Suprapubic skin (tissue), 4 donors: ENCODE data around the gene LRRC7. TPM values are rescaled to one million over a fixed set of nuclear protein-coding genes. Genes with fewer than 3 reads are reported as not detected.

ENCODE experiments used
- DNase-seq, 2 donors: peaks; one replicate each; pipeline ENCODE4 v3.0.0-alpha.2; 2019; ENCODE audit warnings: low spot score in 2 of 2
- H3K27ac ChIP-seq: fragments of 200-600 bp; sonication (generic); one replicate; pipeline ENCODE4 v1.5.1; 2019
- H3K27me3 ChIP-seq: fragments of 200-600 bp; sonication (generic); one replicate; pipeline ENCODE4 v1.5.1; 2019
- H3K36me3 ChIP-seq: fragments of 200-600 bp; sonication (generic); one replicate; pipeline ENCODE4 v1.5.1; 2019
- H3K4me1 ChIP-seq: fragments of 200-600 bp; sonication (generic); one replicate; pipeline ENCODE4 v1.5.1; 2019
- H3K4me3 ChIP-seq: fragments of 200-600 bp; sonication (generic); one replicate; pipeline ENCODE4 v1.5.1; 2019; ENCODE audit warnings: mild to moderate bottlenecking
- H3K9me3 ChIP-seq: fragments of 200-600 bp; sonication (generic); one replicate; pipeline ENCODE4 v1.5.1; 2019
- EP300 ChIP-seq: sonication (generic); formaldehyde crosslinking; IDR thresholded peaks from one replicate; pipeline ENCODE4 v1.6.1; 2017; ENCODE audit warnings: antibody characterized with exemption
- POLR2A ChIP-seq, 2 donors: fragments of 450-650 bp; IDR thresholded peaks; one replicate each; pipeline ENCODE4 v1.6.1; 2017; ENCODE audit warnings: antibody characterized with exemption in 2 of 2, mild to moderate bottlenecking in 2 of 2, moderate library complexity in 2 of 2
- POLR2AphosphoS5 ChIP-seq, 3 donors: sonication (generic); formaldehyde crosslinking; IDR thresholded peaks; one replicate each; pipeline ENCODE4 v1.6.1; 2017; ENCODE audit warnings: antibody characterized with exemption in 3 of 3
- WGBS: methylation state at CpG from one replicate; pipeline ENCODE4 v1.1.5; 2018; 5-methylcytosine and 5-hydroxymethylcytosine counted together
- total RNA-seq, 4 donors: library from RNA; depleted of rRNA; stranded (reverse); fragments of >200 nt; gene quantifications; one replicate each; pipeline ENCODE4 v1.1.0, GENCODE V29; 2016
- TF ChIP-seq, protein P1 (sequence below), 2 donors: fragments of 200-600 bp in 1 of 2; fragments of 450-650 bp in 1 of 2; sonication (generic) in 1 of 2; IDR thresholded peaks; one replicate each; pipeline ENCODE4 v1.5.1; 2016 to 2019; ENCODE audit warnings: antibody characterized with exemption in 2 of 2, mild to moderate bottlenecking in 1 of 2, moderate library complexity in 1 of 2

The LRRC7 gene
- total RNA-seq, 4 donors from 2014 or later: 0.24 to 0.98 (median 0.47) TPM

- TF ChIP-seq EP300 (no peak), POLR2AphosphoS5 (IDR thresholded peaks at IDR 0.05) (no peak), POLR2A (IDR thresholded peaks at IDR 0.05) (no peak)
- TF ChIP-seq, protein P1, sequence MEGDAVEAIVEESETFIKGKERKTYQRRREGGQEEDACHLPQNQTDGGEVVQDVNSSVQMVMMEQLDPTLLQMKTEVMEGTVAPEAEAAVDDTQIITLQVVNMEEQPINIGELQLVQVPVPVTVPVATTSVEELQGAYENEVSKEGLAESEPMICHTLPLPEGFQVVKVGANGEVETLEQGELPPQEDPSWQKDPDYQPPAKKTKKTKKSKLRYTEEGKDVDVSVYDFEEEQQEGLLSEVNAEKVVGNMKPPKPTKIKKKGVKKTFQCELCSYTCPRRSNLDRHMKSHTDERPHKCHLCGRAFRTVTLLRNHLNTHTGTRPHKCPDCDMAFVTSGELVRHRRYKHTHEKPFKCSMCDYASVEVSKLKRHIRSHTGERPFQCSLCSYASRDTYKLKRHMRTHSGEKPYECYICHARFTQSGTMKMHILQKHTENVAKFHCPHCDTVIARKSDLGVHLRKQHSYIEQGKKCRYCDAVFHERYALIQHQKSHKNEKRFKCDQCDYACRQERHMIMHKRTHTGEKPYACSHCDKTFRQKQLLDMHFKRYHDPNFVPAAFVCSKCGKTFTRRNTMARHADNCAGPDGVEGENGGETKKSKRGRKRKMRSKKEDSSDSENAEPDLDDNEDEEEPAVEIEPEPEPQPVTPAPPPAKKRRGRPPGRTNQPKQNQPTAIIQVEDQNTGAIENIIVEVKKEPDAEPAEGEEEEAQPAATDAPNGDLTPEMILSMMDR (IDR thresholded peaks at IDR 0.05): no peak
- Histone ChIP-seq H3K4me3 (no peak overlapping the region), H3K9me3 (no peaks in the 10 kb centered on the region), H3K4me1 (no peaks in the 10 kb centered on the region), H3K27me3 (no peaks in the 10 kb centered on the region), H3K36me3 (no peaks in the 10 kb centered on the region), H3K27ac (no peak overlapping the region)
- WGBS: 54% methylated on average over 4 of the region's 4 CpGs
- DNase-seq: no peak
Observed at GRCh38 chr1:69738458-69739250, 170.9 kb downstream of the LRRC7 start.

GRCh38 chr1:69739251-69739605 lies 171.5 kb downstream of the LRRC7 start:
- Histone ChIP-seq H3K4me3 (no peak overlapping the region), H3K27ac (no peak overlapping the region), H3K36me3 (no peaks in the 10 kb centered on the region), H3K27me3 (no peaks in the 10 kb centered on the region), H3K9me3 (no peaks in the 10 kb centered on the region), H3K4me1 (no peaks in the 10 kb centered on the region)
- WGBS: 57% methylated on average over 1 of the region's 1 CpG
- TF ChIP-seq POLR2A (IDR thresholded peaks at IDR 0.05): no peak
- TF ChIP-seq, protein P1 (IDR thresholded peaks at IDR 0.05): no peak
- no peak for TF ChIP-seq POLR2AphosphoS5 (IDR thresholded peaks at IDR 0.05)
- no peak for TF ChIP-seq EP300
- no peak for DNase-seq

DNA sequence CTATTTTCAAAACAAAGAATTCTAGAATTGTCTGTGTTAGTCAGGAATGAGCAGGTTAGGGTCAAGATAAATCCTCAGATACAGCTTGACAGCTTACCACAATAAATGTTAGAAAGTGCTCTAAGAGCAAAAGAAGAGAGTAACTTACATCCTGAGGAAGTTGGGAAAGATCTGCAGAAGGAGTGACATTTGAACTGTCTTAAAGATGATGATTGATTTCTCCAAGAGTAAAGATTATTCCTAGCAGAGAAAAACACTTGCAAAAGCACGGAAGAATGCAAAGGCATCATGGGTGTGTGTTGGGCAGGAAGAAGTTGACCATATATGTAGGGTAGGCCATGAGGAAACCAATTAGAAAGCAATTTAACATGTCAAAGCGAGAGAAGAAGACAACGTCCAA lies 175.4 kb downstream of the LRRC7 start:
- WGBS: 49% methylated on average over 3 of the region's 3 CpGs
- no peak overlapping the region for H3K4me3 ChIP-seq
- no peaks in the 10 kb centered on the region for H3K36me3 ChIP-seq
- H3K9me3 ChIP-seq: no peaks in the 10 kb centered on the region
- TF ChIP-seq POLR2AphosphoS5 (IDR thresholded peaks at IDR 0.05): no peak
- TF ChIP-seq POLR2A (IDR thresholded peaks at IDR 0.05): no peak
- no peak for TF ChIP-seq EP300
- TF ChIP-seq, protein P1 (IDR thresholded peaks at IDR 0.05): no peak
- H3K27me3 ChIP-seq: no peaks in the 10 kb centered on the region
- no peaks in the 10 kb centered on the region for H3K4me1 ChIP-seq
- H3K27ac ChIP-seq: no peak overlapping the region
- no peak for DNase-seq

DNA sequence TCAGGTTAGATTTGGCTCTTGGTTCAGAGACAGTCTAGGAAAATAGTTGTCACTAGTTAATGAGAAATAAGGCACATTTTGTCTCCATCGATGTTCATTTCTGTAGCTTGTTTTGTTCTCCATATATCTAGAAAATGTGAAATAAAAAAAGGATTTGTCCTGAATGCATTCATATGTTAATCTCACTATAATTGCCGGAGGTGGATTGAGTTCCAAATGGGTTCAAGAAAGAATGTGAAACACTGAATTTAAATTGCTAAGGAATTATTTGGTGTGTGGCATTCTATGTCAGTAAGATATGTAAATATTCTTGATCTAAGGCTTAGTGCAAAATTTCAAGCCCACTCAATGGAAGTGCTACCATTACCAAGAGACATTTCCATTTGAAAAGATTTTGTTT lies 176.7 kb downstream of the LRRC7 start:
- Histone ChIP-seq H3K4me1 (no peaks in the 10 kb centered on the region), H3K36me3 (no peaks in the 10 kb centered on the region), H3K27ac (no peak overlapping the region), H3K4me3 (no peak overlapping the region), H3K27me3 (no peaks in the 10 kb centered on the region), H3K9me3 (no peaks in the 10 kb centered on the region)
- 84% methylated on average over 2 of the region's 2 CpGs for WGBS
- DNase-seq: no peak
- TF ChIP-seq POLR2AphosphoS5 (IDR thresholded peaks at IDR 0.05): no peak
- no peak for TF ChIP-seq POLR2A (IDR thresholded peaks at IDR 0.05)
- TF ChIP-seq EP300: no peak
- TF ChIP-seq, protein P1 (IDR thresholded peaks at IDR 0.05): no peak

DNA sequence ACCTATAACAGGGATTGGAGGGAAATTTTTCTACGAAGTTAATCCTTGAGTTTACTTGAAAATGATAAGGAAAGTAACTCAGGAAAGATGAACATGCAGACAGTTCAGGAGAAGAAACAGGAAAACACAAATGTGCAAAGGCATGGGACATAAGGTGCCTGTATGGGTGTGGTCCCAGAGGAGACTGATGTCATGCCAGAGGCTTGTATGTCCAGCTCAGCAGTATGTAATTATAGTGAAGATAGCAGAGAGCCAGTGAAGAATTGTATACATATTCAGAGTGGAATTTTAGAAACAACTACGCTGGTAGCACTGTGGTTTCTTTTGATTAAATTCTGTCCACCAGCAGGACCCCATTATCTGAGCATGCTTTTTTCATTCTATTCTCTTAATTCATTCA lies 179.5 kb downstream of the LRRC7 start:
- no peak for TF ChIP-seq POLR2A (IDR thresholded peaks at IDR 0.05)
- TF ChIP-seq EP300: no peak
- TF ChIP-seq, protein P1 (IDR thresholded peaks at IDR 0.05): no peak
- TF ChIP-seq POLR2AphosphoS5 (IDR thresholded peaks at IDR 0.05): no peak
- H3K27me3 ChIP-seq: no peaks in the 10 kb centered on the region
- H3K9me3 ChIP-seq: no peaks in the 10 kb centered on the region
- no peak overlapping the region for H3K27ac ChIP-seq
- whole genome bisulfite sequencing: 88% methylated on average over 2 of the region's 2 CpGs
- no peaks in the 10 kb centered on the region for H3K36me3 ChIP-seq
- DNase-seq: no peak
- H3K4me3 ChIP-seq: no peak overlapping the region
- H3K4me1 ChIP-seq: no peaks in the 10 kb centered on the region
